GM12864 (cell line): ENCODE measurements around the gene RIPOR2.

Experiments used
- DNase-seq: peaks from one replicate; pipeline ENCODE4 v3.0.0-alpha.2; 2011; ENCODE audit warnings: low read depth
- H3K4me3 ChIP-seq: 2 replicates; pipeline ENCODE4 v1.5.1; 2011; ENCODE audit warnings: mild to moderate bottlenecking, low read depth, low read length, control low read depth
- TF ChIP-seq, protein P1 (sequence below): IDR thresholded peaks from 2 replicates; pipeline ENCODE4 v1.5.1; 2011; ENCODE audit warnings: low read depth, mild to moderate bottlenecking, moderate library complexity, low read length, control low read depth, inconsistent platforms; ENCODE audit errors: missing control alignments

RIPOR2 gene, protein sequence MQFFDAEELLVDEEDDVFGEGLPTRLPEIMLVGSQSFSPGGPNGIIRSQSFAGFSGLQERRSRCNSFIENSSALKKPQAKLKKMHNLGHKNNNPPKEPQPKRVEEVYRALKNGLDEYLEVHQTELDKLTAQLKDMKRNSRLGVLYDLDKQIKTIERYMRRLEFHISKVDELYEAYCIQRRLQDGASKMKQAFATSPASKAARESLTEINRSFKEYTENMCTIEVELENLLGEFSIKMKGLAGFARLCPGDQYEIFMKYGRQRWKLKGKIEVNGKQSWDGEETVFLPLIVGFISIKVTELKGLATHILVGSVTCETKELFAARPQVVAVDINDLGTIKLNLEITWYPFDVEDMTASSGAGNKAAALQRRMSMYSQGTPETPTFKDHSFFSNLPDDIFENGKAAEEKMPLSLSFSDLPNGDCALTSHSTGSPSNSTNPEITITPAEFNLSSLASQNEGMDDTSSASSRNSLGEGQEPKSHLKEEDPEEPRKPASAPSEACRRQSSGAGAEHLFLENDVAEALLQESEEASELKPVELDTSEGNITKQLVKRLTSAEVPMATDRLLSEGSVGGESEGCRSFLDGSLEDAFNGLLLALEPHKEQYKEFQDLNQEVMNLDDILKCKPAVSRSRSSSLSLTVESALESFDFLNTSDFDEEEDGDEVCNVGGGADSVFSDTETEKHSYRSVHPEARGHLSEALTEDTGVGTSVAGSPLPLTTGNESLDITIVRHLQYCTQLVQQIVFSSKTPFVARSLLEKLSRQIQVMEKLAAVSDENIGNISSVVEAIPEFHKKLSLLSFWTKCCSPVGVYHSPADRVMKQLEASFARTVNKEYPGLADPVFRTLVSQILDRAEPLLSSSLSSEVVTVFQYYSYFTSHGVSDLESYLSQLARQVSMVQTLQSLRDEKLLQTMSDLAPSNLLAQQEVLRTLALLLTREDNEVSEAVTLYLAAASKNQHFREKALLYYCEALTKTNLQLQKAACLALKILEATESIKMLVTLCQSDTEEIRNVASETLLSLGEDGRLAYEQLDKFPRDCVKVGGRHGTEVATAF

DNA sequence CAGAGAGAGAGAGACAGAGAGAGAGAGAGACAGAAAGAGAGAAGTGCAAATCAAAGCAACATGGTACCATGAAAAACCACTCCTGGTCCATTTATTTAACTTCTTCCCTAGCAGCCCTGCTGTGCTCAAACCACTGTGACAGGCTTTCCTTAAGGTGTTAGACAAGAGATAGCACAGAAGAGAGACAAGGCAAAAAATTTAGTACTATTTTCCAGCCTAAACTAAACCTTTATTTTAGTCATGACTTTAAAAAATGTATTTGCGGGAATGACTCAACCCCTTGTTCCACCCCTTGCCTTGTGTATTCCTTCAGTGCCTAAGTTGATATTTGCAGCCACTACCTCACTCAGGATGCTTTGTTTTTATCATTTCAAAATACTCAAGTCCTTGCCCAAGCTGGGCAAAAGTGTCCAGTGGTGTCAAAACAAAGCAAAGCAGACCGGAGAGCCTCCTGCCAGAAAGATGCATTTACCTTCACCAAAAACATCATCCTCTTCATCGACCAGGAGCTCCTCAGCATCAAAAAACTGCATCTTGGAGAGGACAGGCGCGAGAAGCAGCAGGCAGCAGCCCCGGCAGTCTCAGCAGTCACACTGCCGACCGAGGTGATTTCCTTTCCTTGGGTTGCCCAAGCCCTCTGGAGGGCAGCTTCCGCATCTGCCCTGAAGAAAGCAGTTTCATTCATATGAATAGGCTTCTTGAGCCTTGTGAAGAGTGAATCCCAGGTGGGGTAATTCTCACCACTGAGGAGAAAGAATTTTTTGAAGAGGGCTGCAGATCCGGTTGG, at the start of gene RIPOR2:
TSS of gene RIPOR2 (minus strand) at position 595 of the 787 bp plus-strand sequence. CDS start at position 533, 62 bp downstream.
- peak; percentile 65 for DNase-seq
- H3K4me3 ChIP-seq = peak within 1 kb of the TSS; percentile 66
- TF ChIP-seq, protein P1, sequence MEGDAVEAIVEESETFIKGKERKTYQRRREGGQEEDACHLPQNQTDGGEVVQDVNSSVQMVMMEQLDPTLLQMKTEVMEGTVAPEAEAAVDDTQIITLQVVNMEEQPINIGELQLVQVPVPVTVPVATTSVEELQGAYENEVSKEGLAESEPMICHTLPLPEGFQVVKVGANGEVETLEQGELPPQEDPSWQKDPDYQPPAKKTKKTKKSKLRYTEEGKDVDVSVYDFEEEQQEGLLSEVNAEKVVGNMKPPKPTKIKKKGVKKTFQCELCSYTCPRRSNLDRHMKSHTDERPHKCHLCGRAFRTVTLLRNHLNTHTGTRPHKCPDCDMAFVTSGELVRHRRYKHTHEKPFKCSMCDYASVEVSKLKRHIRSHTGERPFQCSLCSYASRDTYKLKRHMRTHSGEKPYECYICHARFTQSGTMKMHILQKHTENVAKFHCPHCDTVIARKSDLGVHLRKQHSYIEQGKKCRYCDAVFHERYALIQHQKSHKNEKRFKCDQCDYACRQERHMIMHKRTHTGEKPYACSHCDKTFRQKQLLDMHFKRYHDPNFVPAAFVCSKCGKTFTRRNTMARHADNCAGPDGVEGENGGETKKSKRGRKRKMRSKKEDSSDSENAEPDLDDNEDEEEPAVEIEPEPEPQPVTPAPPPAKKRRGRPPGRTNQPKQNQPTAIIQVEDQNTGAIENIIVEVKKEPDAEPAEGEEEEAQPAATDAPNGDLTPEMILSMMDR = peak; percentile 43

DNA sequence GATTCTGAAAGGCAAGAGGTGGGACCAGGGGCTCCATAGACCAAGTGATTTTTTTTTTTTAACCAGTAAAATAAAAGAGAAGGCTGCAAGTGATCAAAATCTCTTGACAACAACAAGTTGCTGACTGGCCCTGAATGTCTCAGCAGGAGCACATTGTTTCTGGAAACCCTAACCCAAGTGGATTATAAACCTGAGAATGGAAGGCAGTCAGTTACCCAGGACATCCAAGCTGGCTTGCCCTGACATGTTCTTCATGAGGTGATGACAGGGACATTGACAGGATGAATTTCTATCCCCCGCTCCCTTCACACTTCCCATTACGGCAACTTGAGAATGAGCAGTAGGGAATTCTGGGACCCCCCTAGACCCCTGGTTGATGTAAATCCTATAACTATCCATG, 49.6 kb upstream of the RIPOR2 start:
- no peak overlapping the region for H3K4me3 ChIP-seq
- DNase-seq = no peak
- TF ChIP-seq, protein P1 = no peak

DNA sequence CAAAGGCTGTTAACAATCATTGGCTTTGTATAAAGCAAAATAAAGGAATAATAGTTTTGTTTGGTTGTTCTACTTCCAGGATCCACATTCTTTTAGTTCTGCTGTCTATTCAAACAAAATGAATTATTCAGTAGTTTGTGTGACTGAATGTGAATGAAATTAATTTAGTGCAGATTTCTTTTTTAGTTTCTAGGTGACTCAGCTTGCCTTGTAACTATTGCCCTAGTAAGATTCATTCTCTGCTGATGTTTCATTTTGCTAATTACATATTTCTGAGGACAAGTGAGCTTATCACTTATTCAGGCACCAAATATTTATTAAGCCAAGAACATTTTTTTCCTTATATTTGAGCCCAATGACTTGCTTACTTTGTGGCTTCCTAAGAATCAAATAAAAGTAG, 46.5 kb upstream of the RIPOR2 start:
- no peak for DNase-seq
- TF ChIP-seq, protein P1 = no peak
- H3K4me3 ChIP-seq = no peak overlapping the region

DNA sequence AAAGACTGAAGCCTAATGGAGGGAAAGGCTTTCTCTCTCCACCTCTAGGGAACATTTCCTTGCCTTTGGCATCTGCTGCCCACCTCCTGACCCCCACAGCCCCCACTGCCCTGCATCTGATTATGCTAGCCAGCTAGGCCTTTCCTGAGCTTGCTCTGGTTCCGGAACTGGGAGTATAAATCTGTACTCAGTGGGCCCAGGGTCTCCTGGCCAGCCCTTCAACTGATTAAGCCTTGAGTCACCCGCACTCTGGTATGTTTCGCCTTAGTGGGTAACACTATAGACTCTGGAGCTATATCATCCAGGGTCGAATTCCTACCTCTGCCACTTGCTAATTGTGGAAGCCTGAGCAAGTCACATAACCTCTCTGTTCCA, 45.6 kb upstream of the RIPOR2 start:
- TF ChIP-seq, protein P1 = no peak
- no peak overlapping the region for H3K4me3 ChIP-seq
- DNase-seq = no peak

DNA sequence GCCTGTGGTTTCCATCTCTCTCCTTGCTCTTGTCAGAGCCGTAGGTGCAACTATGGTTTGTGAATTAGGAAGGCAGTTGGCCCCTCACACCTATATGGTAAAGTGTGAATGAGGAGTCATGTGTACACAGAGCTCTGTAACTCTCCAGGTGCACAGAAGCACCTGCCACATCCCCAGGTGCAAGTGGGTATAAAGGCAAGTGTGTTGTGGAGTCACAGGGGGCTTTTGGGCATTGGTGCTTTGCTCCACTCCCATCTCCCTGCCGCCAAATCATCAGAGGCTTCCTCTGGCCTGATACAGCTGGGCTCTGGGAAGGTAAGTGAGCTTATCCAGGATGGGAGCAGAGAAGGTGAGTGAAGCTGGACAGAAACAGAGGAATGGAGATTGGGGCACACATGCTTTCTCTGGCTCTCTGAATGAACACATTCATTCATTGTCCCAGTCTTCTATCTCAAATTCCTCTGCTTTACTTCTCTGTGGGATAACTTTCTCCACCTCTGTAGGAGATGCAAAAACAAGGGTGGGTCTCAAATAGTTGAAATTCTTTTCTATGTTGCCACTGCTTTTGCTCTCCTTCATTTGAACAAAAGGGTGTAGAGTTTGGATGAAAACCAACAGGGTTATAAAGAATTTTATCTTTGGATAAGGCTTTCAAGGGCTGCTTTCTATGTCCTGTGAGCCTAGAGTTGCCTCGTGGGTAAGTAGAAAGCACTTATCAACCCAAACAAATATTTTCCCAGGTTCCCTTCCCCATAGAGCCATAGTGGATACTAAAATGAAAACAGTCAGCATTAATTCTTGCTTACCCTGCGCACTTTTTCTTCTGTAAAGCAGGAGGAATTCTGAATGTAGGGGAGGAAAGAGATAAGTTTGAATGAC, 45.0 kb upstream of the RIPOR2 start:
- no peak overlapping the region for H3K4me3 ChIP-seq
- TF ChIP-seq, protein P1 = no peak
- no peak for DNase-seq
